Cardiac muscle cell (in vitro differentiated cells and primary cell): ENCODE results near the gene MEF2B. TPM values are rescaled to one million over a fixed set of nuclear protein-coding genes. Genes with fewer than 3 reads are reported as not detected.

ENCODE experiments used
- DNase-seq, 2 donors: peaks; one replicate each; pipeline versions ENCODE4 v3.0.0 to v3.0.0-alpha.2; 2010 to 2017; ENCODE audit warnings: low read depth in 1 of 2, low spot score in 1 of 2
- H3K27ac ChIP-seq: fragments of 200-600 bp; sonication (generic); 2 replicates; pipeline ENCODE4 v1.5.1; 2016
- H3K27me3 ChIP-seq: fragments of 200-600 bp; sonication (generic); 2 replicates; pipeline ENCODE4 v1.6.0; 2016; ENCODE audit warnings: control low read depth
- H3K36me3 ChIP-seq: fragments of 200-600 bp; sonication (generic); 2 replicates; pipeline ENCODE4 v1.5.1; 2016; ENCODE audit warnings: control low read depth
- H3K4me1 ChIP-seq: fragments of 200-600 bp; sonication (generic); 2 replicates; pipeline ENCODE4 v1.8.1; 2017; ENCODE audit warnings: low read depth, mild to moderate bottlenecking, mixed run types
- H3K4me3 ChIP-seq: fragments of 200-600 bp; sonication (generic); 2 replicates; pipeline ENCODE4 v1.5.1; 2016; ENCODE audit warnings: mild to moderate bottlenecking
- H3K9me3 ChIP-seq: fragments of 200-600 bp; sonication (generic); 2 replicates; pipeline ENCODE4 v1.5.1; 2017; ENCODE audit warnings: low read depth, mild to moderate bottlenecking, control low read depth
- CTCF ChIP-seq: IDR thresholded peaks from 2 replicates; pipeline ENCODE4 v1.5.1; 2012; ENCODE audit warnings: low read depth, mild to moderate bottlenecking, low read length
- polyA plus RNA-seq: library from polyadenylated mRNA; unstranded; fragments of >200 nt; fragmentation: Nextera tagmentation; extraction: Ambion mirVana; gene quantifications from 2 replicates; pipeline ENCODE4 v1.2.1, GENCODE V29; 2016
- total RNA-seq: library from RNA; depleted of rRNA; stranded (reverse); fragments of >200 nt; gene quantifications from 2 replicates; pipeline ENCODE4 v1.2.3, GENCODE V29; 2016

The MEF2B gene
- total and polyA plus RNA-seq, 2 experiments from 2014 or later = 1.2 TPM; not detected in 1

DNA sequence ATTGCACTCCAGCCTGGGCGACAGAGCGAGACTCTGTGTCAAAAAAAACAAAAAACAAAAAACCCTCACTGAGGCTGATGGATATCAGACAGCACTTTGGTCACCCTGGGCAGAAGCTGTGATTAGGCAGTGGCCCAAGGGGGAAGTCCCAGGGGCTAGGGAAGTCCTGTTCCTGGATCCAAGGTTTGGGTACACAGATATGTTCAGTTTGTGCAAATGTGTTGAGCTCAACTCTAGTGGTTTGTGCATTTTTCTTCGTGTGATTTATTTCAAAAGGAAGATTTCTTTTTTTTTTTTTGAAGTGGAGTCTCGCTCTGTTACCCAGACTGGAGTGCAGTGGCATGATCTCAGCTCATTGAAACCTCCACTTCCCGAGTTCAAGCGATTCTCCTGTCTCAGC, 12.3 kb downstream of the MEF2B start:
- no peak for TF ChIP-seq CTCF
- Histone ChIP-seq H3K9me3 (no peaks in the 10 kb centered on the region), H3K36me3 (no peaks in the 10 kb centered on the region), H3K27ac (no peak overlapping the region), H3K4me3 (no peak overlapping the region), H3K27me3 (no peaks in the 10 kb centered on the region), H3K4me1 (no peaks in the 10 kb centered on the region)
- DNase-seq = no peak

DNA sequence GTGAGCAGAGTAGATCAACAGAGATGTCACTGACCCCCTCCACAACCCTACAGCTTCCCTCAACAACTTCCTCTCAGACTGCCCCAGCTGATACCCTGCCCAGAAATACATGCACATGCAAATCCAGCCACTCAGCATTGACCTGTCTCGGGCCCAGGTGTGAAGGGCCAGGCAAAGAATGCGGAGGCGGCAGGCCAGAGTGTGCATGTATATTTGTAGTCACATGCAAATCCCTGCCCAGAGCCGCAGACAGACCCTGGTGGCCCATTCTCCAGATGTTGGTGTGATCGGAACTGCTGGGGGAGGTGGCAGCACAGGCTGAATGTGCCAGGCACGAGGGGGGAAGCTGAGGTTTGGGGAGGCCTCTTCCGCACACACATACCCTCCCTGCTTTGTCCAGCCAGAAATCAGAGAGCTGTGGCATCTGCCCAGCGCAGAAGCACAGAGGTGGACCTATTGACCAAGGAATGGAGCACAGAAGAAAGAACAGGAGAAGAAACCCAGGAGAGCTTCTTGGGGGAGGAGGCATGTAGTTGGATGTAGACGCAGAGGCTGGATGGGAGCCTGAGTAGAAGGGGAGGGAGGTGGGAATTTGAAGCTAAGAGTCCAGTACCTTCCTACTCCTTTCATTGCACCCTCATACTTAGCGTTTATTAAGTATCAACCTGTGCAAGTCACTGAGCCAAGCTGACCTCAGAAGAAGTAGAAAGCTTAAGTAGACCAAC, 14.4 kb downstream of the MEF2B start:
- Histone ChIP-seq H3K4me3 (no peak overlapping the region), H3K9me3 (no peaks in the 10 kb centered on the region), H3K27me3 (no peaks in the 10 kb centered on the region), H3K27ac (no peak overlapping the region), H3K4me1 (no peaks in the 10 kb centered on the region), H3K36me3 (no peaks in the 10 kb centered on the region)
- DNase-seq = no peak
- TF ChIP-seq CTCF = no peak

GRCh38 chr19:19154768-19155494, 15.1 kb downstream of the MEF2B start:
- H3K4me1 ChIP-seq = no peaks in the 10 kb centered on the region
- no peaks in the 10 kb centered on the region for H3K27me3 ChIP-seq
- no peaks in the 10 kb centered on the region for H3K9me3 ChIP-seq
- no peak for DNase-seq
- no peak for TF ChIP-seq CTCF
- H3K4me3 ChIP-seq = no peak overlapping the region
- no peak overlapping the region for H3K27ac ChIP-seq
- H3K36me3 ChIP-seq = no peaks in the 10 kb centered on the region

DNA sequence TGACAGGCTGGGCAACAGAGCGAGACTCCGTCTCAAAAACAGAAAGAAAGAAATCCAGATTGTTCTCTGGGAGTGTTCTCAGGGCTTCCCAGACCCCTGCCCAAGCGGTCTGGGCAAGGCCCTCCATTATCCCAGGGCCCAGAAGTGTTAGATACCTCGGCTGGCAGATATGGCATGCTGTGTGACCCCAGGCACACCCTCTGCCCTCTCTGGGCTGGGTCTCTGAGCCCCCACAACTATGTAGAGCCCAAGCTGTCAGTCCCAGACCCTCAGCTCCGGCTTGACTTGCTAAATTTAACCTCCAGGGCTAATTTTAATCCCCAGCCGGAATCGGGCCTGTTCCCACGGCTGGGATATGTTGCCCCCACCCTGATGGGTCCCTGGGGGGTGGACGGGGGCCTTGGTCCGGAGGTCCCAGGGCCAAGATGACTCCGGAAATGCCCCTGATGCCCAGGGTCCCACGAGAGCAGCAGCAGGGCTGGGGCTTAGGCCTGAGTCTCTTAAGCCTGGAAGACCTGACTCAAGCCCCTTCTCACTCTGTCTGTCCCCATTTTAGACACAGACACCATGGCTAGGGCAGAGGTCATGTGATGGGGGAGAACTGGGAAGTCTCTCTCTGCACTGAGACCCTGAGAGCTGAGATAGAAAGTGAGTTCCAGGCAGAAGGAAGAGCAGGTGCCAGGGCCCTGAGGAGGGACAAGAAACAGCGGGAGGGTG, 17.2 kb downstream of the MEF2B start:
- no peak for TF ChIP-seq CTCF
- H3K27ac ChIP-seq = no peak overlapping the region
- no peaks in the 10 kb centered on the region for H3K27me3 ChIP-seq
- no peak for DNase-seq
- H3K4me3 ChIP-seq = no peak overlapping the region
- no peaks in the 10 kb centered on the region for H3K36me3 ChIP-seq
- no peaks in the 10 kb centered on the region for H3K4me1 ChIP-seq
- H3K9me3 ChIP-seq = no peaks in the 10 kb centered on the region

GRCh38 chr19:19151418-19151817, 18.6 kb downstream of the MEF2B start:
- no peak for DNase-seq
- no peak for TF ChIP-seq CTCF
- H3K27me3 ChIP-seq = no peaks in the 10 kb centered on the region
- H3K27ac ChIP-seq = no peak overlapping the region
- H3K4me3 ChIP-seq = no peak overlapping the region
- no peaks in the 10 kb centered on the region for H3K9me3 ChIP-seq
- H3K4me1 ChIP-seq = no peaks in the 10 kb centered on the region
- no peaks in the 10 kb centered on the region for H3K36me3 ChIP-seq
